ENCODE measurements around the gene RPL10. TPM values are rescaled to one million over a fixed set of nuclear protein-coding genes. Genes with fewer than 3 reads are reported as not detected.

The RPL10 gene
- total and polyA plus RNA-seq, 9 of the 15 experiments (the other 6 are each of a cell fraction or from before 2014, with no cell fraction given) = 3,774 to 7,600 (median 5,014) TPM

DNA sequence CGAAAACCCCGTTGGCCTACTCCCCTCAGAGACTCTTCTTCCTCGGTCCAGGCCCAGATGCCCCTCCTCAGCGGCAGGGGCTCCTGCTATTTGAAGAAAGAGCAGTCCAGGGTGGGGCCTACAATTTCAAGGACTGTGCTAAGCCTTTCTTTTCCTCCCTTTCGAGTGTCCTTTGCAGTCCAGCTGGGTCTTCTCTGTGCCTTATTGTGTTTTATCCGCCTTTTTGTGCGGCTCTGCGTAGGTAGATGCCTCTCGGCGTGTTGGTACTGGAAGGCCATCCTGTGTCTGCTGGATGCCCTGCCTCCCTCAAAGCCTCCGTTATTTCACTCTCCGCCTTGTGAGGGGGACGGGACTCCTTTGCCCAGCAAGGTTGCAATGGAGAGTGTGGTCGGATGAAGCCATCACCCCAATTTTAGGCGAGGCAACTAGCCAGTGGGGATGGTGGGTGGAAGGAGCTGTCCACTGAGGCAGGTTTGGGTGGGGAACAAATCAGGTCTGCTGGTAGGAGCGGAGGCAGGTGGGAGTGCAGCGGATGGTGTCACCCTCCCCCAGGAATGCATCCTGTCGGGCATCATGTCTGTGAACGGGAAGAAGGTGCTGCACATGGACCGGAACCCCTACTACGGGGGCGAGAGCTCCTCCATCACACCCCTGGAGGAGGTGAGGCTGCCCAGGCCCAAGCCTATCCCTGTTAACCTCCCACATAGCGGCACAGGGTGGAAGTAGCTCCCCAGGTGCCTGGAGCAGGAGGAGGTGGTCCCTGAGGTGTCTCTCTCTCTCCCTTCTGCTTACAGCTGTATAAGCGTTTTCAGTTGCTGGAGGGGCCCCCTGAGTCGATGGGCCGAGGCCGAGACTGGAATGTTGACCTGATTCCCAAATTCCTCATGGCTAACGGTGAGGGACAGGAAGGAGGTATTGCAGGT lies 40.1 kb downstream of the RPL10 start (continued):
- TF ChIP-seq, protein P1, sequence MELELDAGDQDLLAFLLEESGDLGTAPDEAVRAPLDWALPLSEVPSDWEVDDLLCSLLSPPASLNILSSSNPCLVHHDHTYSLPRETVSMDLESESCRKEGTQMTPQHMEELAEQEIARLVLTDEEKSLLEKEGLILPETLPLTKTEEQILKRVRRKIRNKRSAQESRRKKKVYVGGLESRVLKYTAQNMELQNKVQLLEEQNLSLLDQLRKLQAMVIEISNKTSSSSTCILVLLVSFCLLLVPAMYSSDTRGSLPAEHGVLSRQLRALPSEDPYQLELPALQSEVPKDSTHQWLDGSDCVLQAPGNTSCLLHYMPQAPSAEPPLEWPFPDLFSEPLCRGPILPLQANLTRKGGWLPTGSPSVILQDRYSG (tag; conservative IDR thresholded peaks at IDR 0.05; ENCODE audit: low read depth) = no peak
- TF ChIP-seq FOXJ2 (tag; IDR thresholded peaks at IDR 0.05) = no peak
- TF ChIP-seq, protein P2, sequence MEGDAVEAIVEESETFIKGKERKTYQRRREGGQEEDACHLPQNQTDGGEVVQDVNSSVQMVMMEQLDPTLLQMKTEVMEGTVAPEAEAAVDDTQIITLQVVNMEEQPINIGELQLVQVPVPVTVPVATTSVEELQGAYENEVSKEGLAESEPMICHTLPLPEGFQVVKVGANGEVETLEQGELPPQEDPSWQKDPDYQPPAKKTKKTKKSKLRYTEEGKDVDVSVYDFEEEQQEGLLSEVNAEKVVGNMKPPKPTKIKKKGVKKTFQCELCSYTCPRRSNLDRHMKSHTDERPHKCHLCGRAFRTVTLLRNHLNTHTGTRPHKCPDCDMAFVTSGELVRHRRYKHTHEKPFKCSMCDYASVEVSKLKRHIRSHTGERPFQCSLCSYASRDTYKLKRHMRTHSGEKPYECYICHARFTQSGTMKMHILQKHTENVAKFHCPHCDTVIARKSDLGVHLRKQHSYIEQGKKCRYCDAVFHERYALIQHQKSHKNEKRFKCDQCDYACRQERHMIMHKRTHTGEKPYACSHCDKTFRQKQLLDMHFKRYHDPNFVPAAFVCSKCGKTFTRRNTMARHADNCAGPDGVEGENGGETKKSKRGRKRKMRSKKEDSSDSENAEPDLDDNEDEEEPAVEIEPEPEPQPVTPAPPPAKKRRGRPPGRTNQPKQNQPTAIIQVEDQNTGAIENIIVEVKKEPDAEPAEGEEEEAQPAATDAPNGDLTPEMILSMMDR (IDR thresholded peaks at IDR 0.05 in 2 of 3, conservative IDR thresholded peaks at IDR 0.05 in 1 of 3; ENCODE audit: insufficient read depth in 2 of 3, low read depth in 1 of 3, low read length in 3 of 3) = no peak
- no peak for TF ChIP-seq HMGN3 (IDR thresholded peaks at IDR 0.05; ENCODE audit: borderline replicate concordance, extremely low read depth, insufficient read length, low read depth, low read length)
- TF ChIP-seq ZNF398 (CRISPR knock-in tag; IDR thresholded peaks at IDR 0.05) = no peak
- TF ChIP-seq PTBP1 (IDR thresholded peaks at IDR 0.05; ENCODE audit: low read depth, low read length) = no peak
- no peak for TF ChIP-seq HNRNPH1 (optimal IDR thresholded peaks at IDR 0.05; ENCODE audit: low read depth, low read length)
- no peak for TF ChIP-seq HDAC3 (IDR thresholded peaks at IDR 0.05; ENCODE audit: borderline replicate concordance, partially characterized antibody)
- no peak for TF ChIP-seq CBX1 (IDR thresholded peaks at IDR 0.05; ENCODE audit: low read depth)
- TF ChIP-seq NR0B1 (IDR thresholded peaks at IDR 0.05; ENCODE audit: partially characterized antibody) = no peak

Data from K562 (cell line).